Keratinocyte (primary cell): ENCODE data around the gene EEF1A2. TPM values are rescaled to one million over a fixed set of nuclear protein-coding genes. Genes with fewer than 3 reads are reported as not detected.

Experiments used
- DNase-seq: peaks from one replicate; pipeline ENCODE4 v3.0.0-alpha.2; 2011; ENCODE audit warnings: low read depth, missing footprints, low spot score
- FAIRE-seq: peaks from 2 replicates; lab custom pipeline; 2011; peaks lifted over from hg19 to GRCh38; lab: Jason Lieb, UNC
- H2AFZ ChIP-seq: 2 replicates; pipeline ENCODE4 v1.6.0; 2012; ENCODE audit warnings: low read length, control low read depth, inconsistent platforms; ENCODE audit not compliant: control insufficient read depth
- H3K27ac ChIP-seq: 2 replicates; pipeline ENCODE4 v1.5.1; 2011; ENCODE audit warnings: low read length; ENCODE audit not compliant: control insufficient read depth, insufficient read depth
- H3K27me3 ChIP-seq: 3 replicates; pipeline ENCODE4 v1.6.0; 2011; ENCODE audit warnings: low read length; ENCODE audit not compliant: control insufficient read depth, insufficient read depth; ENCODE audit errors: extremely low read depth
- H3K36me3 ChIP-seq, 2 experiments: 2 replicates in 1 of 2; 3 replicates in 1 of 2; pipeline ENCODE4 v1.5.1; 2011; ENCODE audit warnings: low read length in 2 of 2, mild to moderate bottlenecking in 1 of 2; ENCODE audit not compliant: control insufficient read depth in 2 of 2, insufficient read depth in 2 of 2; ENCODE audit errors: extremely low read depth in 1 of 2
- H3K4me1 ChIP-seq: 3 replicates; pipeline ENCODE4 v1.5.1; 2011; ENCODE audit warnings: low read length; ENCODE audit not compliant: control insufficient read depth, insufficient read depth; ENCODE audit errors: extremely low read depth
- H3K4me2 ChIP-seq: 3 replicates; pipeline ENCODE4 v1.6.0; 2011; ENCODE audit warnings: low read depth, low read length; ENCODE audit not compliant: control insufficient read depth, insufficient read depth; ENCODE audit errors: extremely low read depth
- H3K4me3 ChIP-seq, 3 experiments: fragments of 200-600 bp in 1 of 3; sonication (generic) in 1 of 3; 2 replicates in 2 of 3; 3 replicates in 1 of 3; pipeline ENCODE4 v1.5.1; 2011 to 2016; ENCODE audit warnings: low read length in 3 of 3, mild to moderate bottlenecking in 3 of 3, control low read depth in 2 of 3, inconsistent platforms in 1 of 3, low read depth in 1 of 3, mixed read lengths in 1 of 3, mixed run types in 1 of 3, moderate library complexity in 1 of 3; ENCODE audit not compliant: control insufficient read depth in 2 of 3, insufficient read depth in 2 of 3; ENCODE audit errors: extremely low read depth in 1 of 3
- H3K79me2 ChIP-seq: 2 replicates; pipeline ENCODE4 v1.6.0; 2012; ENCODE audit warnings: low read length; ENCODE audit not compliant: control insufficient read depth, insufficient read depth
- H3K9ac ChIP-seq: 3 replicates; pipeline ENCODE4 v1.6.0; 2011; ENCODE audit warnings: low read length; ENCODE audit not compliant: control insufficient read depth, insufficient read depth; ENCODE audit errors: extremely low read depth
- H3K9me1 ChIP-seq: 3 replicates; pipeline ENCODE4 v1.6.0; 2011; ENCODE audit warnings: low read length; ENCODE audit not compliant: control insufficient read depth, insufficient read depth; ENCODE audit errors: extremely low read depth
- H3K9me3 ChIP-seq: 2 replicates; pipeline ENCODE4 v1.5.1; 2012; ENCODE audit warnings: low read depth, low read length; ENCODE audit not compliant: control insufficient read depth
- H4K20me1 ChIP-seq: 3 replicates; pipeline ENCODE4 v1.6.0; 2011; ENCODE audit warnings: low read length; ENCODE audit not compliant: control insufficient read depth, insufficient read depth; ENCODE audit errors: extremely low read depth
- EZH2 ChIP-seq: IDR thresholded peaks from one replicate; pipeline ENCODE4 v1.6.1; 2012; ENCODE audit warnings: inconsistent platforms, mild to moderate bottlenecking, low read length, moderate library complexity
- dilution Hi-C: fragments of 300-500 bp; cut with MboI; formaldehyde crosslinking; loops from one replicate; pipeline ENCODE4 v1.7.0; 2020; ENCODE audit warnings: low sequenced_read_pairs; ENCODE audit not compliant: extremely low pct_ligation_motif_present
- polyA plus RNA-seq, 5 experiments: library from polyadenylated mRNA; depleted of rRNA in 3 of 5; stranded (reverse) in 3 of 5; stranded (forward) in 1 of 5; unstranded in 1 of 5; fragments of >200 nt; gene quantifications; 1 replicate in 1 of 5; 2 replicates in 3 of 5; 3 replicates in 1 of 5; pipeline versions ENCODE4 v1.2.1 to v1.2.3, GENCODE V29; 2011 to 2012; ENCODE audit warnings: missing spikeins in 2 of 5, low read depth in 1 of 5, low replicate concordance in 1 of 5
- TF ChIP-seq, protein P1 (sequence below), 3 experiments: IDR thresholded peaks in 1 of 3; conservative IDR thresholded peaks in 1 of 3; optimal IDR thresholded peaks in 1 of 3; 2 replicates in 2 of 3; 3 replicates in 1 of 3; pipeline versions ENCODE3 to v1.5.1; 2011; ENCODE audit warnings: low read length in 3 of 3, mild to moderate bottlenecking in 3 of 3, moderate library complexity in 2 of 3, control low read depth in 1 of 3, inconsistent platforms in 1 of 3; ENCODE audit not compliant: insufficient read depth in 2 of 3; ENCODE audit errors: extremely low read depth in 1 of 3

Gene EEF1A2
- polyA plus RNA-seq, 1 donor (not counting 4 experiments of a cell fraction or from before 2014, with no cell fraction given): 0.12 TPM

DNA sequence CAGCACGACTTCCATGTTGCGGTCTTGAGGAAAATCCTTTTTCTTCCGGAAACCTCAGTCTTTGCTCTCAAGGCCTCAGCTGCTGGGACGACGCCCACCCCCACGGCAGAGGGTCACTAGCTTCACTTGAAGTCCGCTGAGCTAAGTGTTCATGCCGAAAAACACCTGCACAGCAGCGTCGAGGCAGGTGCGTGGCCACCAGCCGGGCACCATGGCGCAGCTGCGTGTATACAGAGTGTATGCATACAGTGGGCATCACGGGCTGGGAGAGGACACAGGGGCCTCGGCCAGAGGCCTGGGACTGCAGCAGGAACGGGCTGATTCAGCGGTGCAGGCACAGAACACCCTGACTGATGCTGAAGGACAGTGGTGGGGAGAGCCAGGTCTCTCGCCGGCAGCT is 46.5 kb downstream of the EEF1A2 start:
- H3K9me3 ChIP-seq: no peaks in the 10 kb centered on the region
- no peak overlapping the region for H3K4me2 ChIP-seq
- no peak overlapping the region for H3K9ac ChIP-seq
- TF ChIP-seq, protein P1, sequence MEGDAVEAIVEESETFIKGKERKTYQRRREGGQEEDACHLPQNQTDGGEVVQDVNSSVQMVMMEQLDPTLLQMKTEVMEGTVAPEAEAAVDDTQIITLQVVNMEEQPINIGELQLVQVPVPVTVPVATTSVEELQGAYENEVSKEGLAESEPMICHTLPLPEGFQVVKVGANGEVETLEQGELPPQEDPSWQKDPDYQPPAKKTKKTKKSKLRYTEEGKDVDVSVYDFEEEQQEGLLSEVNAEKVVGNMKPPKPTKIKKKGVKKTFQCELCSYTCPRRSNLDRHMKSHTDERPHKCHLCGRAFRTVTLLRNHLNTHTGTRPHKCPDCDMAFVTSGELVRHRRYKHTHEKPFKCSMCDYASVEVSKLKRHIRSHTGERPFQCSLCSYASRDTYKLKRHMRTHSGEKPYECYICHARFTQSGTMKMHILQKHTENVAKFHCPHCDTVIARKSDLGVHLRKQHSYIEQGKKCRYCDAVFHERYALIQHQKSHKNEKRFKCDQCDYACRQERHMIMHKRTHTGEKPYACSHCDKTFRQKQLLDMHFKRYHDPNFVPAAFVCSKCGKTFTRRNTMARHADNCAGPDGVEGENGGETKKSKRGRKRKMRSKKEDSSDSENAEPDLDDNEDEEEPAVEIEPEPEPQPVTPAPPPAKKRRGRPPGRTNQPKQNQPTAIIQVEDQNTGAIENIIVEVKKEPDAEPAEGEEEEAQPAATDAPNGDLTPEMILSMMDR (optimal IDR thresholded peaks at IDR 0.05 in 1 of 3, IDR thresholded peaks at IDR 0.05 in 1 of 3, conservative IDR thresholded peaks at IDR 0.05 in 1 of 3; ENCODE audit: extremely low read depth in 1 of 3, insufficient read depth in 2 of 3, low read length in 3 of 3): no peak
- no peak for TF ChIP-seq EZH2
- FAIRE-seq (no peak), DNase-seq (no peak)
- H3K79me2 ChIP-seq: no peaks in the 10 kb centered on the region
- H3K36me3 ChIP-seq: no peaks in the 10 kb centered on the region
- no peak overlapping the region for H3K4me3 ChIP-seq
- H3K27ac ChIP-seq: no peak overlapping the region
- no peaks in the 10 kb centered on the region for H4K20me1 ChIP-seq
- no peak overlapping the region for H2AFZ ChIP-seq
- no peaks in the 10 kb centered on the region for H3K9me1 ChIP-seq
- H3K27me3 ChIP-seq: peaks cover 39% of the 10 kb centered on the region
- peaks cover 9% of the 10 kb centered on the region for H3K4me1 ChIP-seq
- dilution Hi-C loops: no loop called here

DNA sequence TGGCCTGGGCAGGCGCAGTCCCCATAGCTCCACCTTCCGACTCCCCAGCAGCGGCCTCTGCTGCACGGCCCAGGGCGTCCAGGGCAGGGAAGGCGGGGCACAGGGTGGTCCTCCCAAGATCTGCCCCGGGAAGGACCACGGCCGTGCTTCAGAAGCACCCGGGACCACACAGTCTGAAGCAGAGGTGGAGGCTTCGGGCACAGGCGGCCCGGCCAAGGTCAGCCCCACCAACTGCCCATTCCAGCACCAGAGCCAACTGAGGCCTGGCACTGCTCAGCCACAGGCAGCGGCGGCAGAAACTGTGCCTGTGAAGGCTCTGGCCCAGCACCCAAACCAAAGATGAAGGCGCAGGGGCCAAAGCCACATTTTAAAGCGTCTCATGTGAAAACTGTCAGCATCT is 47.1 kb downstream of the EEF1A2 start:
- dilution Hi-C loops: no loop called here
- Histone ChIP-seq H3K4me3 (no peak overlapping the region), H3K36me3 (no peaks in the 10 kb centered on the region), H2AFZ (no peak overlapping the region), H4K20me1 (no peaks in the 10 kb centered on the region), H3K9ac (no peak overlapping the region), H3K9me1 (no peaks in the 10 kb centered on the region), H3K27me3 (peaks cover 44% of the 10 kb centered on the region), H3K79me2 (no peaks in the 10 kb centered on the region), H3K4me2 (no peak overlapping the region), H3K4me1 (peaks cover 6% of the 10 kb centered on the region), H3K27ac (no peak overlapping the region), H3K9me3 (no peaks in the 10 kb centered on the region)
- DNase-seq (no peak), FAIRE-seq (no peak)
- TF ChIP-seq, protein P1 (optimal IDR thresholded peaks at IDR 0.05 in 1 of 3, IDR thresholded peaks at IDR 0.05 in 1 of 3, conservative IDR thresholded peaks at IDR 0.05 in 1 of 3; ENCODE audit: extremely low read depth in 1 of 3, insufficient read depth in 2 of 3, low read length in 3 of 3): no peak
- TF ChIP-seq EZH2: no peak
